Chondrocyte (in vitro differentiated cells): ENCODE data around the gene STRN. TPM values are rescaled to one million over a fixed set of nuclear protein-coding genes. Genes with fewer than 3 reads are reported as not detected.

ENCODE experiments used
- DNase-seq: peaks from one replicate; pipeline ENCODE4 v3.0.0; 2021; ENCODE audit warnings: mixed read lengths, low spot score
- H3K27ac Mint-ChIP-seq: one replicate; pipeline ENCODE4 v1.8.0; 2021; ENCODE audit warnings: mild to moderate bottlenecking, moderate library complexity, mixed read lengths; ENCODE audit not compliant: unreplicated experiment
- H3K27me3 Mint-ChIP-seq: 2 replicates; pipeline ENCODE4 v1.8.0; 2021; ENCODE audit warnings: low read depth, mixed read lengths
- H3K36me3 Mint-ChIP-seq: 2 replicates; pipeline ENCODE4 v1.8.0; 2021; ENCODE audit warnings: low read depth, mixed read lengths
- H3K4me1 Mint-ChIP-seq: 2 replicates; pipeline ENCODE4 v1.8.0; 2021; ENCODE audit warnings: low read depth, mild to moderate bottlenecking, mixed read lengths
- H3K4me3 Mint-ChIP-seq: one replicate; pipeline ENCODE4 v1.8.0; 2021; ENCODE audit warnings: mild to moderate bottlenecking, moderate library complexity, mixed read lengths; ENCODE audit not compliant: unreplicated experiment
- H3K9me3 Mint-ChIP-seq: 2 replicates; pipeline ENCODE4 v1.8.0; 2021; ENCODE audit warnings: low read depth, mixed read lengths
- total RNA-seq: library from RNA; stranded (reverse); gene quantifications from 3 replicates; pipeline ENCODE4 v1.2.1, GENCODE V29; 2021
- TF ChIP-seq, protein P1 (sequence below): fragments of 200-600 bp; sonication (generic); IDR thresholded peaks from 2 replicates; pipeline ENCODE4 v1.5.0; 2021; ENCODE audit warnings: antibody characterized with exemption, mild to moderate bottlenecking, moderate library complexity

Gene STRN
- total RNA-seq, 1 donor from 2014 or later: 27.5 TPM

- H3K27ac Mint-ChIP-seq: no peak overlapping the region
- no peaks in the 10 kb centered on the region for H3K27me3 Mint-ChIP-seq
- peaks cover under 1% of the 10 kb centered on the region for H3K9me3 Mint-ChIP-seq
- no peak for DNase-seq
- TF ChIP-seq, protein P1, sequence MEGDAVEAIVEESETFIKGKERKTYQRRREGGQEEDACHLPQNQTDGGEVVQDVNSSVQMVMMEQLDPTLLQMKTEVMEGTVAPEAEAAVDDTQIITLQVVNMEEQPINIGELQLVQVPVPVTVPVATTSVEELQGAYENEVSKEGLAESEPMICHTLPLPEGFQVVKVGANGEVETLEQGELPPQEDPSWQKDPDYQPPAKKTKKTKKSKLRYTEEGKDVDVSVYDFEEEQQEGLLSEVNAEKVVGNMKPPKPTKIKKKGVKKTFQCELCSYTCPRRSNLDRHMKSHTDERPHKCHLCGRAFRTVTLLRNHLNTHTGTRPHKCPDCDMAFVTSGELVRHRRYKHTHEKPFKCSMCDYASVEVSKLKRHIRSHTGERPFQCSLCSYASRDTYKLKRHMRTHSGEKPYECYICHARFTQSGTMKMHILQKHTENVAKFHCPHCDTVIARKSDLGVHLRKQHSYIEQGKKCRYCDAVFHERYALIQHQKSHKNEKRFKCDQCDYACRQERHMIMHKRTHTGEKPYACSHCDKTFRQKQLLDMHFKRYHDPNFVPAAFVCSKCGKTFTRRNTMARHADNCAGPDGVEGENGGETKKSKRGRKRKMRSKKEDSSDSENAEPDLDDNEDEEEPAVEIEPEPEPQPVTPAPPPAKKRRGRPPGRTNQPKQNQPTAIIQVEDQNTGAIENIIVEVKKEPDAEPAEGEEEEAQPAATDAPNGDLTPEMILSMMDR: no peak
- peaks cover 6% of the 10 kb centered on the region for H3K4me1 Mint-ChIP-seq
- no peak overlapping the region for H3K4me3 Mint-ChIP-seq
- H3K36me3 Mint-ChIP-seq: peaks cover 18% of the 10 kb centered on the region
Observed at GRCh38 chr2:36858551-36859365, 107.6 kb downstream of the STRN start.

DNA sequence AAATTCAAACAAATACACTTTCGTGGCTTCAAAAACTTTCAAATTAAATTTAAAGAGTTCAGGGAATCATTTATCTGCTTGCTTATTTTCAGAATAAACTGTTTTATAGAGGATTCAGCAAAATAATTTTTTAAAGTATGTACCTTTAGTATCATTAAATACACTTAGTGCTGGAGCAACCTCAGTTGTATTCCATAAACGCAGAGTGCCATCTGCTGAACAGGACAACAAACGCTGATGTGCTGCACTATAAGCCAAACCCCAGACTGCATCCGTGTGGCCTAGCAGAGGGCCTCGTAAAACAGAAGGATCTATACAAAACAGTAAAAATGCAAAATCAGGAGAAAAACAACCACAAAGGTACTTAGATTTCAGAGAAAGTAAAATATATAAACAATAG, 108.6 kb downstream of the STRN start:
- Mint-ChIP-seq H3K27me3 (no peaks in the 10 kb centered on the region), H3K27ac (no peak overlapping the region), H3K4me3 (no peak overlapping the region), H3K9me3 (no peaks in the 10 kb centered on the region), H3K36me3 (peaks cover 15% of the 10 kb centered on the region), H3K4me1 (peaks cover 6% of the 10 kb centered on the region)
- DNase-seq: no peak
- TF ChIP-seq, protein P1: no peak

DNA sequence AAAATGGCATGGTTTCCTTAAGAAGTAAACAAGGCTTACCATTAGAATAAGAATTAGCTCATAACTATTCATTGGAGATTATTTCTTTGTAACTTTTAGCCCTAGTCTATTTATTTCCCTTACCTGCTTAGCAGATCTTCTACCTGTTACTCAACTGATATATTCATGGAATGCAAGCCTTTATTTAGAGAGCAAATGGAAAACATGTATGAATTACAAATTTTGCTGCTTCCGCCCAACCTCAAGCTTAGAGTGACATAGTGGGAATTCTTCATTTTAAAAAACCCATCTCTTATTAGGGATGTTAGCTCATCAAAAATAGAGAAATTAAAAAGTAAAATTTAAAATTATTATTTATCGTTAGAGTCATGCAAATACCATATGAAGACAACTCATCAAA, 110.9 kb downstream of the STRN start:
- no peak overlapping the region for H3K27ac Mint-ChIP-seq
- no peak for DNase-seq
- H3K27me3 Mint-ChIP-seq: no peaks in the 10 kb centered on the region
- H3K9me3 Mint-ChIP-seq: no peaks in the 10 kb centered on the region
- H3K4me3 Mint-ChIP-seq: no peak overlapping the region
- TF ChIP-seq, protein P1: no peak
- peaks cover 17% of the 10 kb centered on the region for H3K36me3 Mint-ChIP-seq
- H3K4me1 Mint-ChIP-seq: peaks cover 3% of the 10 kb centered on the region

DNA sequence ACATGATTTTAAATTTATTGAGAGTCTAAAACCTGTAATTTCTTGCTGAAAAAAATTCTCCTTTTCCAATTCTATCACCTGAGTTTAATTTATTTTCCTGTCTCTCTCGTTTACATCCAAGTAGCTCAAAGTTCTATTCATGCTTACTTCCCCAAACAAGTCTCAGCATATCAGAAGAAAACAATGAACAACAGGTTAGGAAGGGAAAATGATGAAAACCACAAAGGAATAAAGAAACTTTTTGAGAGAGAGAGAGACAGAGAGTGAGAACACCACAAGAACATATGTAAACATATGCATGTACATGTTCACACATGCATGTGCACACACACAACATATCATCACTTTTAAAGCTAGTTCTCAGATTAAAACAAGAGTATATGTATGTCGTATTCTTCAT, 112.1 kb downstream of the STRN start:
- no peaks in the 10 kb centered on the region for H3K27me3 Mint-ChIP-seq
- no peak for DNase-seq
- TF ChIP-seq, protein P1: no peak
- H3K36me3 Mint-ChIP-seq: peaks cover 21% of the 10 kb centered on the region
- H3K4me3 Mint-ChIP-seq: no peak overlapping the region
- peaks cover 3% of the 10 kb centered on the region for H3K4me1 Mint-ChIP-seq
- no peak overlapping the region for H3K27ac Mint-ChIP-seq
- H3K9me3 Mint-ChIP-seq: no peaks in the 10 kb centered on the region

GRCh38 chr2:36849265-36849664, 117.1 kb downstream of the STRN start:
- H3K27ac Mint-ChIP-seq: no peak overlapping the region
- TF ChIP-seq, protein P1: no peak
- no peaks in the 10 kb centered on the region for H3K27me3 Mint-ChIP-seq
- no peaks in the 10 kb centered on the region for H3K4me1 Mint-ChIP-seq
- peaks cover 25% of the 10 kb centered on the region for H3K36me3 Mint-ChIP-seq
- no peak for DNase-seq
- no peaks in the 10 kb centered on the region for H3K9me3 Mint-ChIP-seq
- H3K4me3 Mint-ChIP-seq: no peak overlapping the region
